Measurements from ENCODE around the gene BACE1-AS.
A peak's percentile ranks its signal among the peaks of the same experiment; 100 is the strongest.

The BACE1-AS gene

GRCh38 chr11:117273550-117274289 lies 17.4 kb upstream of the BACE1-AS start:
- no peak for TF ChIP-seq CTCF (IDR thresholded peaks at IDR 0.05; ENCODE audit: low read depth, low read length, missing control alignments)
- H3K27me3 ChIP-seq (replicated peaks), result no peaks in the 10 kb centered on the region
- no peaks in the 10 kb centered on the region for H3K36me3 ChIP-seq (replicated peaks)
- peak overlapping the region; percentile 76 for H3K27ac ChIP-seq
- DNase-seq, result peak; percentile 84
- H3K4me3 ChIP-seq (ENCODE audit: low read depth, low read length), result no peak overlapping the region
- in situ Hi-C loops (cut with HindIII; ENCODE audit: low pct_ligation_motif_present, low sequenced_read_pairs), result no loop called here

GRCh38 chr11:117278347-117278746 lies 12.8 kb upstream of the BACE1-AS start:
- Histone ChIP-seq H3K36me3 (replicated peaks) (peaks cover 7% of the 10 kb centered on the region), H3K4me3 (ENCODE audit: low read depth, low read length) (no peak overlapping the region), H3K27ac (no peak overlapping the region), H3K27me3 (replicated peaks) (no peaks in the 10 kb centered on the region)
- in situ Hi-C loops (cut with HindIII; ENCODE audit: low pct_ligation_motif_present, low sequenced_read_pairs), result no loop called here
- DNase-seq, result no peak
- TF ChIP-seq CTCF (IDR thresholded peaks at IDR 0.05; ENCODE audit: low read depth, low read length, missing control alignments), result no peak

GRCh38 chr11:117279711-117280376 lies 11.3 kb upstream of the BACE1-AS start:
- TF ChIP-seq CTCF (IDR thresholded peaks at IDR 0.05; ENCODE audit: low read depth, low read length, missing control alignments), result no peak
- no peak for DNase-seq
- Histone ChIP-seq H3K36me3 (replicated peaks) (peaks cover 16% of the 10 kb centered on the region), H3K4me3 (ENCODE audit: low read depth, low read length) (no peak overlapping the region), H3K27me3 (replicated peaks) (no peaks in the 10 kb centered on the region), H3K27ac (no peak overlapping the region)
- in situ Hi-C loops (cut with HindIII; ENCODE audit: low pct_ligation_motif_present, low sequenced_read_pairs), result no loop called here

- no peaks in the 10 kb centered on the region for H3K27me3 ChIP-seq (replicated peaks)
- H3K36me3 ChIP-seq (replicated peaks), result peaks cover 27% of the 10 kb centered on the region
- no peak overlapping the region for H3K4me3 ChIP-seq (ENCODE audit: low read depth, low read length)
- DNase-seq, result peak; percentile 91
- in situ Hi-C loops (cut with HindIII; ENCODE audit: low pct_ligation_motif_present, low sequenced_read_pairs), result no loop called here
- TF ChIP-seq CTCF (IDR thresholded peaks at IDR 0.05; ENCODE audit: low read depth, low read length, missing control alignments), result no peak
- peak overlapping the region; percentile 73 for H3K27ac ChIP-seq
These were observed 10.0 kb upstream of the BACE1-AS start for GRCh38 chr11:117281159-117281558.

- Histone ChIP-seq H3K36me3 (replicated peaks) (peaks cover 30% of the 10 kb centered on the region), H3K27me3 (replicated peaks) (no peaks in the 10 kb centered on the region), H3K4me3 (ENCODE audit: low read depth, low read length) (no peak overlapping the region), H3K27ac (peak overlapping the region; percentile 73)
- DNase-seq, result no peak
- no peak for TF ChIP-seq CTCF (IDR thresholded peaks at IDR 0.05; ENCODE audit: low read depth, low read length, missing control alignments)
- in situ Hi-C loops (cut with HindIII; ENCODE audit: low pct_ligation_motif_present, low sequenced_read_pairs), result no loop called here
These were observed 9.3 kb upstream of the BACE1-AS start for GRCh38 chr11:117281869-117282268.

Data from brain microvascular endothelial cell (primary cell).